Measurements from ENCODE around the gene IGHMBP2.

The IGHMBP2 gene

DNA sequence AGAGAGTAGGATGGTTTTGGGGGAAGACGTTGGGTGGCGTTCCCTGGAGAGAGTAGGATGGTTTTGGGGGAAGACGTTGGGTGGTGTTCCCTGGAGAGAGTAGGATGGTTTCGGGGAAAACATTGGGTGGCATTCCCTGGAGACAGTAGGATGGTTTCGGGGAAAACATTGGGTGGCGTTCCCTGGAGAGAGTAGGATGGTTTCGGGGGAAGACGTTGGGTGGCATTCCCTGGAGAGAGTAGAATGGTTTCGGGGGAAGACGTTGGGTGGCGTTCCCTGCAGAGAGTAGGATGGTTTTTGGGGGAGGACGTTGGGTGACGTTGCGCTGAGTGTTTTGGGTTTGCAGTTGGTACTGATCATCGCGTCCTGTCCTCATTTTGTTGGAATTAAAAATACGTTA lies 28.2 kb downstream of the IGHMBP2 start:
- Histone ChIP-seq H3K4me1 (ENCODE audit: control insufficient read depth, insufficient read depth, low read length) (no peaks in the 10 kb centered on the region), H3K36me3 (ENCODE audit: control insufficient read depth in 2 of 2, insufficient read depth in 1 of 2, low read length in 2 of 2) (peaks cover 1 to 99% of the 10 kb centered on the region in 2 experiments; a peak in 2 of 3 replicates), H3K27ac (ENCODE audit: extremely low read depth, low read depth, low read length) (no peak overlapping the region), H3K4me3 (ENCODE audit: low read depth, low read length) (no peak overlapping the region), H3K9me3 (ENCODE audit: control insufficient read depth, insufficient read depth, low read depth, low read length) (no peaks in the 10 kb centered on the region)
- POLR2A ChIA-PET = no interaction called here
- TF ChIP-seq ZNF302 (tag by site-specific recombination; IDR thresholded peaks at IDR 0.05; ENCODE audit: low read depth) (no peak), EGR2 (tag by site-specific recombination; IDR thresholded peaks at IDR 0.05; ENCODE audit: low read depth) (peak; percentile 78; the same call in 1 of the 2 replicates)
- CTCF ChIA-PET = interaction anchor here (0.5 kb wide), 2 partner anchors 41 to 490 kb away, joined by 3 read pairs; no protein-coding TSS in a partner anchor

DNA sequence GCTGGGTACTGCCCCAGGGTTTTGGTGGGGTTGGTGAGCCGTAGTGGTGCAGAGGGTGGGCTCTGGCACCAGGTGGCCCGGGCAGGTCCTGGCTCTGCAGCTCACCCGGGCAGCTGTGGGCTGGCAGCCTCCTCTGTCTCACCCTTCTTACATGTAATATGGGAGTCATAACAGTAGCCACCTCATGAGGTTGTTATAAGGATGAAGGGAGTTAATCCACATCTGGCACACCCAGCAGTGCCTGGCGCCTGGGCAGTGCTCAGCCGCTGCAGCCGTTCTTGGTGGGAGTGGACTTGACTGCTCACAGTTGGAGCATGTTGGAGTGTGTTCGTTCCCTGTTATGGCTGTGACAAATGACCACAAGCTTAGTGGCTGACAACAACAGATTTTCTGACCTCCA lies 28.7 kb downstream of the IGHMBP2 start:
- POLR2A ChIA-PET = no interaction called here
- H3K4me1 ChIP-seq (ENCODE audit: control insufficient read depth, insufficient read depth, low read length) = no peaks in the 10 kb centered on the region
- TF ChIP-seq ZBTB8A (tag by site-specific recombination; IDR thresholded peaks at IDR 0.05) = no peak
- TF ChIP-seq, protein P1, sequence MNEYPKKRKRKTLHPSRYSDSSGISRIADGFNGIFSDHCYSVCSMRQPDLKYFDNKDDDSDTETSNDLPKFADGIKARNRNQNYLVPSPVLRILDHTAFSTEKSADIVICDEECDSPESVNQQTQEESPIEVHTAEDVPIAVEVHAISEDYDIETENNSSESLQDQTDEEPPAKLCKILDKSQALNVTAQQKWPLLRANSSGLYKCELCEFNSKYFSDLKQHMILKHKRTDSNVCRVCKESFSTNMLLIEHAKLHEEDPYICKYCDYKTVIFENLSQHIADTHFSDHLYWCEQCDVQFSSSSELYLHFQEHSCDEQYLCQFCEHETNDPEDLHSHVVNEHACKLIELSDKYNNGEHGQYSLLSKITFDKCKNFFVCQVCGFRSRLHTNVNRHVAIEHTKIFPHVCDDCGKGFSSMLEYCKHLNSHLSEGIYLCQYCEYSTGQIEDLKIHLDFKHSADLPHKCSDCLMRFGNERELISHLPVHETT (tag by site-specific recombination; IDR thresholded peaks at IDR 0.05) = no peak
- TF ChIP-seq KLF7 (tag by site-specific recombination; IDR thresholded peaks at IDR 0.05; ENCODE audit: borderline replicate concordance) = no peak
- TF ChIP-seq ZNF600 (tag by site-specific recombination; IDR thresholded peaks at IDR 0.05) = no peak
- CTCF ChIA-PET = interaction anchor here (0.5 kb wide), 1 partner anchor 41 kb away, joined by 3 read pairs; no protein-coding TSS in a partner anchor
- peaks cover 0 to 99% of the 10 kb centered on the region in 2 experiments; a peak in 1 of 3 replicates for H3K36me3 ChIP-seq (ENCODE audit: control insufficient read depth in 2 of 2, insufficient read depth in 1 of 2, low read length in 2 of 2)
- H3K4me3 ChIP-seq (ENCODE audit: low read depth, low read length) = no peak overlapping the region
- H3K27ac ChIP-seq (ENCODE audit: extremely low read depth, low read depth, low read length) = no peak overlapping the region
- no peaks in the 10 kb centered on the region for H3K9me3 ChIP-seq (ENCODE audit: control insufficient read depth, insufficient read depth, low read depth, low read length)

DNA sequence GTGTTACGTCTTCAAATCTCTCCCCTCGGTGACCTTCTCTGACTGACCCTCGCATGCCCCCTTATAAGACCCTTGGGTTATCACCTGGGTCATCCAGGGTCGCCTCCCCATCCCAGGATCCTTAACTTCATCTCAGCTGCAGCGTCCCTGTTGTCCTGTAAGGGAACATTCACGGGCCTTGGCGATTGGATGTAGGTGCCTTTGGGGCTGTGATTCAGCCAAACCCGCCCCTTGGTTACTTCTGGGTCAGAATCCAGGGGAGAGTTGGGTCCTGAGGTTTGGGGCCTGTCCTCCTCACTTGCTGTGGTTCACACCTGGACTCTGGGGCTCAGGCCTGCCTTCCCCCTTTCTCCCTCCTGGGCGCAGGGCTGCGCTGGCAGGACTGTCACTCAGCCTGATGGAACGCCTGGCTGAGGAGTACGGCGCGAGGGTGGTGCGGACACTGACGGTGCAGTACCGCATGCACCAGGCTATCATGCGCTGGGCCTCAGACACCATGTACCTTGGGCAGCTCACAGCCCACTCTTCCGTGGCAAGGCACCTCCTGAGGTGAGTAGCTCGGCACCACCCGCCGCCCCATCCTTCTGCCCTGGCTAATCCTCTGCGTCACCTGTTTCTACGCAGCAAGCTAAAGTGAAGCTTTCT lies 29.4 kb downstream of the IGHMBP2 start:
- CTCF ChIA-PET = no interaction called here
- peaks cover 0 to 99% of the 10 kb centered on the region in 2 experiments; a peak in 1 of 3 replicates for H3K36me3 ChIP-seq (ENCODE audit: control insufficient read depth in 2 of 2, insufficient read depth in 1 of 2, low read length in 2 of 2)
- H3K27ac ChIP-seq (ENCODE audit: extremely low read depth, low read depth, low read length) = no peak overlapping the region
- no peaks in the 10 kb centered on the region for H3K9me3 ChIP-seq (ENCODE audit: control insufficient read depth, insufficient read depth, low read depth, low read length)
- no peaks in the 10 kb centered on the region for H3K4me1 ChIP-seq (ENCODE audit: control insufficient read depth, insufficient read depth, low read length)
- POLR2A ChIA-PET = no interaction called here
- H3K4me3 ChIP-seq (ENCODE audit: low read depth, low read length) = no peak overlapping the region
- TF ChIP-seq ZBTB7A (tag by site-specific recombination; IDR thresholded peaks at IDR 0.05; ENCODE audit: low read depth) = no peak
- TF ChIP-seq SP3 (tag by site-specific recombination; IDR thresholded peaks at IDR 0.05) = no peak
- no peak for TF ChIP-seq ZNF785 (tag by site-specific recombination; IDR thresholded peaks at IDR 0.05)
- TF ChIP-seq ZNF530 (tag by site-specific recombination; IDR thresholded peaks at IDR 0.05; ENCODE audit: low read depth) = no peak
- TF ChIP-seq ZNF114 (tag by site-specific recombination; IDR thresholded peaks at IDR 0.05) = no peak
- TF ChIP-seq ZNF121 (tag by site-specific recombination; IDR thresholded peaks at IDR 0.05) = no peak
- TF ChIP-seq ZBTB17 (tag by site-specific recombination; IDR thresholded peaks at IDR 0.05) = no peak
- TF ChIP-seq ZBTB20 (tag by site-specific recombination; IDR thresholded peaks at IDR 0.05) = no peak
- TF ChIP-seq, protein P2, sequence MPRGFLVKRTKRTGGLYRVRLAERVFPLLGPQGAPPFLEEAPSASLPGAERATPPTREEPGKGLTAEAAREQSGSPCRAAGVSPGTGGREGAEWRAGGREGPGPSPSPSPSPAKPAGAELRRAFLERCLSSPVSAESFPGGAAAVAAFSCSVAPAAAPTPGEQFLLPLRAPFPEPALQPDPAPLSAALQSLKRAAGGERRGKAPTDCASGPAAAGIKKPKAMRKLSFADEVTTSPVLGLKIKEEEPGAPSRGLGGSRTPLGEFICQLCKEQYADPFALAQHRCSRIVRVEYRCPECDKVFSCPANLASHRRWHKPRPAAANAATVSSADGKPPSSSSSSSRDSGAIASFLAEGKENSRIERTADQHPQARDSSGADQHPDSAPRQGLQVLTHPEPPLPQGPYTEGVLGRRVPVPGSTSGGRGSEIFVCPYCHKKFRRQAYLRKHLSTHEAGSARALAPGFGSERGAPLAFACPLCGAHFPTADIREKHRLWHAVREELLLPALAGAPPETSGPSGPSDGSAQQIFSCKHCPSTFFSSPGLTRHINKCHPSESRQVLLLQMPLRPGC (tag by site-specific recombination; IDR thresholded peaks at IDR 0.05) = no peak
- TF ChIP-seq KLF8 (tag by site-specific recombination; IDR thresholded peaks at IDR 0.05) = no peak
- TF ChIP-seq, protein P3, sequence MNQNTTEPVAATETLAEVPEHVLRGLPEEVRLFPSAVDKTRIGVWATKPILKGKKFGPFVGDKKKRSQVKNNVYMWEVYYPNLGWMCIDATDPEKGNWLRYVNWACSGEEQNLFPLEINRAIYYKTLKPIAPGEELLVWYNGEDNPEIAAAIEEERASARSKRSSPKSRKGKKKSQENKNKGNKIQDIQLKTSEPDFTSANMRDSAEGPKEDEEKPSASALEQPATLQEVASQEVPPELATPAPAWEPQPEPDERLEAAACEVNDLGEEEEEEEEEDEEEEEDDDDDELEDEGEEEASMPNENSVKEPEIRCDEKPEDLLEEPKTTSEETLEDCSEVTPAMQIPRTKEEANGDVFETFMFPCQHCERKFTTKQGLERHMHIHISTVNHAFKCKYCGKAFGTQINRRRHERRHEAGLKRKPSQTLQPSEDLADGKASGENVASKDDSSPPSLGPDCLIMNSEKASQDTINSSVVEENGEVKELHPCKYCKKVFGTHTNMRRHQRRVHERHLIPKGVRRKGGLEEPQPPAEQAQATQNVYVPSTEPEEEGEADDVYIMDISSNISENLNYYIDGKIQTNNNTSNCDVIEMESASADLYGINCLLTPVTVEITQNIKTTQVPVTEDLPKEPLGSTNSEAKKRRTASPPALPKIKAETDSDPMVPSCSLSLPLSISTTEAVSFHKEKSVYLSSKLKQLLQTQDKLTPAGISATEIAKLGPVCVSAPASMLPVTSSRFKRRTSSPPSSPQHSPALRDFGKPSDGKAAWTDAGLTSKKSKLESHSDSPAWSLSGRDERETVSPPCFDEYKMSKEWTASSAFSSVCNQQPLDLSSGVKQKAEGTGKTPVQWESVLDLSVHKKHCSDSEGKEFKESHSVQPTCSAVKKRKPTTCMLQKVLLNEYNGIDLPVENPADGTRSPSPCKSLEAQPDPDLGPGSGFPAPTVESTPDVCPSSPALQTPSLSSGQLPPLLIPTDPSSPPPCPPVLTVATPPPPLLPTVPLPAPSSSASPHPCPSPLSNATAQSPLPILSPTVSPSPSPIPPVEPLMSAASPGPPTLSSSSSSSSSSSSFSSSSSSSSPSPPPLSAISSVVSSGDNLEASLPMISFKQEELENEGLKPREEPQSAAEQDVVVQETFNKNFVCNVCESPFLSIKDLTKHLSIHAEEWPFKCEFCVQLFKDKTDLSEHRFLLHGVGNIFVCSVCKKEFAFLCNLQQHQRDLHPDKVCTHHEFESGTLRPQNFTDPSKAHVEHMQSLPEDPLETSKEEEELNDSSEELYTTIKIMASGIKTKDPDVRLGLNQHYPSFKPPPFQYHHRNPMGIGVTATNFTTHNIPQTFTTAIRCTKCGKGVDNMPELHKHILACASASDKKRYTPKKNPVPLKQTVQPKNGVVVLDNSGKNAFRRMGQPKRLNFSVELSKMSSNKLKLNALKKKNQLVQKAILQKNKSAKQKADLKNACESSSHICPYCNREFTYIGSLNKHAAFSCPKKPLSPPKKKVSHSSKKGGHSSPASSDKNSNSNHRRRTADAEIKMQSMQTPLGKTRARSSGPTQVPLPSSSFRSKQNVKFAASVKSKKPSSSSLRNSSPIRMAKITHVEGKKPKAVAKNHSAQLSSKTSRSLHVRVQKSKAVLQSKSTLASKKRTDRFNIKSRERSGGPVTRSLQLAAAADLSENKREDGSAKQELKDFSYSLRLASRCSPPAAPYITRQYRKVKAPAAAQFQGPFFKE (tag by site-specific recombination; IDR thresholded peaks at IDR 0.05; ENCODE audit: borderline replicate concordance) = no peak
- no peak for TF ChIP-seq ZEB2 (tag by site-specific recombination; IDR thresholded peaks at IDR 0.05)
- TF ChIP-seq ZNF433 (tag by site-specific recombination; IDR thresholded peaks at IDR 0.05; ENCODE audit: low read depth) = no peak
- TF ChIP-seq, protein P4, sequence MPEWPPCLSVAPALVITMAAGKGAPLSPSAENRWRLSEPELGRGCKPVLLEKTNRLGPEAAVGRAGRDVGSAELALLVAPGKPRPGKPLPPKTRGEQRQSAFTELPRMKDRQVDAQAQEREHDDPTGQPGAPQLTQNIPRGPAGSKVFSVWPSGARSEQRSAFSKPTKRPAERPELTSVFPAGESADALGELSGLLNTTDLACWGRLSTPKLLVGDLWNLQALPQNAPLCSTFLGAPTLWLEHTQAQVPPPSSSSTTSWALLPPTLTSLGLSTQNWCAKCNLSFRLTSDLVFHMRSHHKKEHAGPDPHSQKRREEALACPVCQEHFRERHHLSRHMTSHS (tag by site-specific recombination; IDR thresholded peaks at IDR 0.05) = no peak
